Peyer's patch (tissue), 4 donors: ENCODE results near the gene FBN1.

Source experiments
- CTCF ChIP-seq, 6 experiments: fragments of 450-650 bp in 4 of 6; fragments of 200-600 bp in 2 of 6; sonication (generic) in 1 of 6; IDR thresholded peaks; one replicate each; pipeline ENCODE4 v1.5.1; 2017 to 2019; ENCODE audit warnings: antibody characterized with exemption in 6 of 6, mild to moderate bottlenecking in 3 of 6, moderate library complexity in 1 of 6
- POLR2A ChIP-seq, 2 donors: fragments of 450-650 bp; IDR thresholded peaks; one replicate each; pipeline ENCODE4 v1.5.1; 2017; ENCODE audit warnings: antibody characterized with exemption in 2 of 2, mild to moderate bottlenecking in 2 of 2, moderate library complexity in 2 of 2

DNA sequence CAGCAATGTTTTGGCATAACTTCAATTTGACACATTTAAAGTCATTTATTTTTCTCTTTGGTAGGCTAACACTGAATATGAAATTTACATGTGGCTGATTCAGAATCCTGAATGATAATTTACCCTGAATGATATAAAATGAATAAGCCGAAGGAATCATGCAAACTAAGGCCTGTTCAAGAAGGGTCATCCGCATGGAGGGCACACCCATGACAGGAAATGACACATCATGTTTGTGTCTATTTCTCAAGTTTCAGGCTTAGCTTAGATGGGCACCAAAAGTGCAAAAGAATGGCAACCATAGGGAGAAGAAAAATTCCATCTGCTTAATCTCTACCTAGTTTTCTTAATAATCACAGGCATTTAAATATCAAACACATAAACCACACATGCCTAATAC is 172.8 kb downstream of the FBN1 start:
- TF ChIP-seq CTCF (IDR thresholded peaks at IDR 0.05) (no peak), POLR2A (IDR thresholded peaks at IDR 0.05) (no peak)
